Glutamatergic neuron (in vitro differentiated cells): ENCODE results near the gene MCTP1. TPM values are rescaled to one million over a fixed set of nuclear protein-coding genes. Genes with fewer than 3 reads are reported as not detected.

Experiments used
- DNase-seq: peaks from one replicate; pipeline ENCODE4 v3.0.0; 2022
- H3K27ac Mint-ChIP-seq: one replicate; pipeline ENCODE4 v1.8.0; 2020; ENCODE audit warnings: mild to moderate bottlenecking, mixed read lengths, inconsistent platforms; ENCODE audit not compliant: unreplicated experiment
- H3K27me3 Mint-ChIP-seq: one replicate; pipeline ENCODE4 v1.8.0; 2020; ENCODE audit warnings: mild to moderate bottlenecking, moderate library complexity, mixed read lengths, inconsistent platforms; ENCODE audit not compliant: unreplicated experiment
- H3K36me3 Mint-ChIP-seq: one replicate; pipeline ENCODE4 v1.8.0; 2020; ENCODE audit warnings: mild to moderate bottlenecking, mixed read lengths, inconsistent platforms; ENCODE audit not compliant: unreplicated experiment
- H3K4me1 Mint-ChIP-seq: one replicate; pipeline ENCODE4 v1.8.0; 2020; ENCODE audit warnings: mild to moderate bottlenecking, low read depth, mixed read lengths, inconsistent platforms; ENCODE audit not compliant: unreplicated experiment
- H3K4me3 Mint-ChIP-seq: one replicate; pipeline ENCODE4 v1.8.0; 2020; ENCODE audit warnings: mild to moderate bottlenecking, mixed read lengths, inconsistent platforms; ENCODE audit not compliant: unreplicated experiment
- H3K9me3 Mint-ChIP-seq: one replicate; pipeline ENCODE4 v1.8.0; 2020; ENCODE audit warnings: mild to moderate bottlenecking, moderate library complexity, mixed read lengths, inconsistent platforms; ENCODE audit not compliant: unreplicated experiment
- total RNA-seq: library from RNA; stranded (reverse); fragmentation: NEBNext Ultra II Directional; extraction: Animal tissue kit (Norgen Biotek cat#: 25700); gene quantifications from one replicate; pipeline ENCODE4 v1.2.1, GENCODE V29; 2021; ENCODE audit not compliant: unreplicated experiment
- TF ChIP-seq, protein P1 (sequence below): fragments of 200-600 bp; sonication (generic); IDR thresholded peaks from one replicate; pipeline ENCODE4 v1.5.0; 2021; ENCODE audit not compliant: partially characterized antibody, unreplicated experiment

The MCTP1 gene
- total RNA-seq, 1 donor from 2014 or later: 1.7 TPM

DNA sequence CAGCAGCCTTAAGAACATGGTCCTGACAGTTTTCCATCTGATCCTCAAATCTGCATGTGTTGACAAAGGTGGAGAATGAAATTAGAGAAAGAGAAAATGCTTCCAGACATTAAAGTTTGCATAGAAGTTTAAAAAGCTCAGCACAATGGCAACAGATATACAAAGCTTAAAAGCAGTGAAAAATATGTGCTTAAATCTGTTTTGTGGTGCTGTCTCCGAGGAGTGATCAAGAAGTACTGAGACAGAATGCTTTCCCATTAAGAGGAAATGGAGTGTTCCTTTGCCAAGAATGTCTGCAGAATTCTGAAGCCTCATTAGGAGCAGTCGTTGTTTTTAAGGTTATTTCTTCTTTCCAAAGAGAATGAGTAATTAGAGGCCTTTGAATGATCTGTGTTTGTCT lies 131.4 kb downstream of the MCTP1 start:
- peaks cover 1% of the 10 kb centered on the region for H3K36me3 Mint-ChIP-seq
- DNase-seq: no peak
- TF ChIP-seq, protein P1, sequence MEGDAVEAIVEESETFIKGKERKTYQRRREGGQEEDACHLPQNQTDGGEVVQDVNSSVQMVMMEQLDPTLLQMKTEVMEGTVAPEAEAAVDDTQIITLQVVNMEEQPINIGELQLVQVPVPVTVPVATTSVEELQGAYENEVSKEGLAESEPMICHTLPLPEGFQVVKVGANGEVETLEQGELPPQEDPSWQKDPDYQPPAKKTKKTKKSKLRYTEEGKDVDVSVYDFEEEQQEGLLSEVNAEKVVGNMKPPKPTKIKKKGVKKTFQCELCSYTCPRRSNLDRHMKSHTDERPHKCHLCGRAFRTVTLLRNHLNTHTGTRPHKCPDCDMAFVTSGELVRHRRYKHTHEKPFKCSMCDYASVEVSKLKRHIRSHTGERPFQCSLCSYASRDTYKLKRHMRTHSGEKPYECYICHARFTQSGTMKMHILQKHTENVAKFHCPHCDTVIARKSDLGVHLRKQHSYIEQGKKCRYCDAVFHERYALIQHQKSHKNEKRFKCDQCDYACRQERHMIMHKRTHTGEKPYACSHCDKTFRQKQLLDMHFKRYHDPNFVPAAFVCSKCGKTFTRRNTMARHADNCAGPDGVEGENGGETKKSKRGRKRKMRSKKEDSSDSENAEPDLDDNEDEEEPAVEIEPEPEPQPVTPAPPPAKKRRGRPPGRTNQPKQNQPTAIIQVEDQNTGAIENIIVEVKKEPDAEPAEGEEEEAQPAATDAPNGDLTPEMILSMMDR: no peak
- no peak overlapping the region for H3K27ac Mint-ChIP-seq
- H3K27me3 Mint-ChIP-seq: no peaks in the 10 kb centered on the region
- H3K9me3 Mint-ChIP-seq: no peaks in the 10 kb centered on the region
- H3K4me3 Mint-ChIP-seq: no peak overlapping the region
- peaks cover 3% of the 10 kb centered on the region for H3K4me1 Mint-ChIP-seq

- Mint-ChIP-seq H3K4me1 (peaks cover 3% of the 10 kb centered on the region), H3K9me3 (peaks cover 4% of the 10 kb centered on the region), H3K27me3 (no peaks in the 10 kb centered on the region), H3K27ac (no peak overlapping the region), H3K4me3 (no peak overlapping the region), H3K36me3 (peaks cover 11% of the 10 kb centered on the region)
- TF ChIP-seq, protein P1: no peak
- DNase-seq: no peak
Measured at GRCh38 chr5:95152535-95152934, 132.4 kb downstream of the MCTP1 start.

- Mint-ChIP-seq H3K9me3 (peaks cover 4% of the 10 kb centered on the region), H3K27ac (no peak overlapping the region), H3K4me3 (no peak overlapping the region), H3K4me1 (peaks cover 3% of the 10 kb centered on the region), H3K36me3 (peaks cover 14% of the 10 kb centered on the region), H3K27me3 (no peaks in the 10 kb centered on the region)
- TF ChIP-seq, protein P1: no peak
- no peak for DNase-seq
Measured at GRCh38 chr5:95152131-95152530, 132.8 kb downstream of the MCTP1 start.

DNA sequence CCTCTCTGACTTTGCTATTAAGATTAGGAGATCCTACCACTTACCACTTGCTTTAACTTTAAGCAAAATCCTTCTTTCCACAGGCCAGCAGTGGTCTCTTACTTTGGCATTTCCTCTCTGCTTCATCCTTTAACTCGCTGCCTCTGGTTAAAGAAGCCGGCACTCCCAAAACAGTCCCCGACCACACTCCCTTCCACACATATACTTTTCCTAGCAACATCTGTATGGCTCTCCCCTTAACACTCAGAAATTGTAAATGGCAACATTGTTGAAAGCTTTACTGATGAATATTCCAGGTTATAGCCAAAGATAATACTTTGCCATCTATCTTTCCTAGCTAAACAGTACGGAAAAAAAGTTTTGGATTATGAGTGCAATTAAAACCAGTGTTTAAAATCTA lies 133.2 kb downstream of the MCTP1 start:
- Mint-ChIP-seq H3K4me1 (peaks cover 3% of the 10 kb centered on the region), H3K4me3 (no peak overlapping the region), H3K27ac (no peak overlapping the region), H3K36me3 (peaks cover 14% of the 10 kb centered on the region), H3K9me3 (peaks cover 4% of the 10 kb centered on the region), H3K27me3 (no peaks in the 10 kb centered on the region)
- DNase-seq: no peak
- TF ChIP-seq, protein P1: no peak

DNA sequence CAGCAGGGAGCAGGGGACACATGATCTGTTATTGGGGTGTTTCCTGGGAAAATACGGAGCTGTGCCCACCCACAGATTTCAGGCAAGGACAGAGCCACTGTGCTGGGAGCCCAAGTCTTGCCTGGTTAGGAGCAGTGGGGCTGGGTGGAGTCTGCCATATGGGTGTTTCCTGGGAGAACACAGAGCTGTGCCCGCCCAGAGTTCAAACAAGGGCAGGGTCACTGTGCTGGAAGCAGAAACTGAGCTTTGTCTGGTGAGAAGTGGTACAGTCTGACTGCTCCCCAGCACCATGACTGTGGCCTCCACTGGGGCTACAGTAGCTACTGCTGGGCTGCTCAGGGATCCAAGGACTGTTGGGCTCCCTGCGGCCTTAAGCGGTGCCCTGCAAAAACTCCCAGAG lies 135.5 kb downstream of the MCTP1 start:
- Mint-ChIP-seq H3K4me1 (peaks cover 3% of the 10 kb centered on the region), H3K36me3 (peaks cover 14% of the 10 kb centered on the region), H3K27ac (no peak overlapping the region), H3K9me3 (peaks cover 4% of the 10 kb centered on the region), H3K27me3 (no peaks in the 10 kb centered on the region), H3K4me3 (no peak overlapping the region)
- TF ChIP-seq, protein P1: no peak
- no peak for DNase-seq
